HG02981 (cell line): Measurements from ENCODE around the gene MARCHF9.
"Not testable (repeated sequence)": the region's sequence is repeated elsewhere in the genome, so short reads cannot be mapped to it uniquely, and the experiment has no call there.

Source experiments
- ATAC-seq: cut with Tn5 transposase; IDR thresholded peaks from one replicate; pipeline ENCODE4 v1.9.1; 2021; ENCODE audit warnings: mild to moderate bottlenecking, moderate library complexity; ENCODE audit not compliant: unreplicated experiment

The MARCHF9 gene

GRCh38 chr12:57766464-57767304, 11.8 kb downstream of the MARCHF9 start, which contains the start of gene CYP27B1:
Gene CYP27B1, minus strand, starts transcription at chr12:57767078. Its CDS starts 37 bp downstream, at chr12:57767041.
- no peak for ATAC-seq

- ATAC-seq, result no peak
These were observed 12.4 kb downstream of the MARCHF9 start for GRCh38 chr12:57767305-57767698.

DNA sequence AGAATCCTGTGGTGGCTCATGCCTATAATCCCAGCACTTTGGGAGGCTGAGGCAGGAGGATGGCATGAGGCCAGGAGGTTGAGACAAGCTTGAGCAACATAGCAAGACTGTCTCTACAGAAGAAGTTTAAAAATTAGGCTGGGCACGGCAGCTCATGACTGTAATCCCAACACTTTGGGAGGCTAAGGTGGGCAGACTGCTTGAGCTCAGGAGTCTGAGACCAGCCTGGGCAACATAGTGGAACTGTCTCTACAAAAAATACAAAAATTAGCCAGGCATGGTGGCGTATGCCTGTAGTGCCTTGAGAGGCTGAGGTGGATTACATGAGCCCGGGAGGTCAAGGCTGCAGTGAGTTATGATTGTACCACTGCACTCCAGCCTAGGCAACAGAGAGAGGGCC, 13.0 kb downstream of the MARCHF9 start:
- no peak for ATAC-seq

DNA sequence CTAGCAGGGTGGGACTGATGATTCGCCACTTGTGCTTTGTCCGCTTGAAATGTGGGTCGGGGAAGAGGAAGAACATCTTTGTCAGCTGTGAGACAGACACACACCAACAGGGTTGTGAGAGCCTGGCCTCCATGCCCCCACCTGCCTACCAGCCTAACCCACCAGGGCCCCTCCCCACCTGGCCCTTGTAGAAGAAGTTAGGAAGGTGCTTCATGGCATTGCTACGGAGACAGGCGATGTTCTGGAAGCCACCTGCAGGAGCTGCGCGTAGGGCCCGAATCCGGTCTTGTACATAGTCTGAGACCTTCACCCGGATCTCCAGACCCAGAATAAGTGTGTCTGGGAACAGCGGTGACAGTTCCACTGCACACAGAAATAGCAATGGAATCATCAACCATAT, 14.7 kb downstream of the MARCHF9 start:
- no peak for ATAC-seq

DNA sequence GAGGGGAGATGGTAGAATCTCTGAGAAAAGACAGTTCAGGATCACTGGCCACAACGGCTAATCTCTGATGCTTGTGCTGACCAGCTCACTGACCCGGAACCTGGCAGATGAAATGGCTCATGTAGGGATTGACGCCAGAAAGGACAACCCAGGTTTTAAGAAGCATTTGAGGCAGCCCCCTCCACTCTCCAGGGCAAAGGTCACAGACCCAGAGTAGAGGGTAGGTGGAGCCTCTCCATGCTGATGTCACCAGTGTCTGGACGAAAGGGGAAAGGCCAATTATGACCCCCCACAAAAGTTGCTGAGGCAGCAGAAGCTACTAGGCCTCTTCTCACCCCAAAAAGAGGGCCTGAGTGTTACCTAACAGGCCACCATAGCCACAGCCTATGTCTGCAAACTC, 15.8 kb downstream of the MARCHF9 start:
- ATAC-seq, result no peak

DNA sequence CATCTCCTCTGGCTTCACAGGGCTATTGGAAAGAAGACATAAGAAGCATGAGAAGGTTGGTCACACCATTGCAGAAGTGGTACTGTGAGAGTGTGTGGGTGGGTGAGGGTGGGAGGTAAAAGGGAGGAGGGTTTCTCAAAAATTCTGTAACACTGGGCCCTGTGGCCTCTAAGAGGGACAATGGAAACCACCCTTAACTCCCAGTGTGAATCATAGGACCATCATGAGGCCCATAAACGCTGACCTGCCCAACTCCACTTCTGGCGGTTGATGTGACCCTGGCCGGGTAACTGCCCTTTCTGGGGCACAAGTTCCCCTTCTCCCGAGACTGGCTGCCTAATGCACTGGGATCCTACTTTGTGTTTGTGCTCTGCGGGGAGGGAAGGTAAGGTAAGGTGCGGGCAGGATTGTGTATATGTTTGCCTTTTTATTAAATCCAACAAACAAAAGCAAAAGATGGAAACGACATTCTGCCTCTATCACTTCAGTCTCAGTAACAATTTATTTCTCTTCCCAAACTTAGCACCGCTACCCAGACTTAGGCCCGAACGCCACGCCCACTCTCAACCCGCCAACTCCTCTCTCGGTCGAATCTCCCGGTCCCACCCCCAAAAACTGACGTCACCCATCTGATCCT, 16.5 kb downstream of the MARCHF9 start:
- ATAC-seq, result peak; percentile 69

GRCh38 chr12:57771873-57772428, 17.0 kb downstream of the MARCHF9 start, which contains the start of gene METTL1:
Gene METTL1, minus strand, starts transcription at chr12:57772105. Its CDS starts 22 bp downstream, at chr12:57772083.
- ATAC-seq, result peak; percentile 82

DNA sequence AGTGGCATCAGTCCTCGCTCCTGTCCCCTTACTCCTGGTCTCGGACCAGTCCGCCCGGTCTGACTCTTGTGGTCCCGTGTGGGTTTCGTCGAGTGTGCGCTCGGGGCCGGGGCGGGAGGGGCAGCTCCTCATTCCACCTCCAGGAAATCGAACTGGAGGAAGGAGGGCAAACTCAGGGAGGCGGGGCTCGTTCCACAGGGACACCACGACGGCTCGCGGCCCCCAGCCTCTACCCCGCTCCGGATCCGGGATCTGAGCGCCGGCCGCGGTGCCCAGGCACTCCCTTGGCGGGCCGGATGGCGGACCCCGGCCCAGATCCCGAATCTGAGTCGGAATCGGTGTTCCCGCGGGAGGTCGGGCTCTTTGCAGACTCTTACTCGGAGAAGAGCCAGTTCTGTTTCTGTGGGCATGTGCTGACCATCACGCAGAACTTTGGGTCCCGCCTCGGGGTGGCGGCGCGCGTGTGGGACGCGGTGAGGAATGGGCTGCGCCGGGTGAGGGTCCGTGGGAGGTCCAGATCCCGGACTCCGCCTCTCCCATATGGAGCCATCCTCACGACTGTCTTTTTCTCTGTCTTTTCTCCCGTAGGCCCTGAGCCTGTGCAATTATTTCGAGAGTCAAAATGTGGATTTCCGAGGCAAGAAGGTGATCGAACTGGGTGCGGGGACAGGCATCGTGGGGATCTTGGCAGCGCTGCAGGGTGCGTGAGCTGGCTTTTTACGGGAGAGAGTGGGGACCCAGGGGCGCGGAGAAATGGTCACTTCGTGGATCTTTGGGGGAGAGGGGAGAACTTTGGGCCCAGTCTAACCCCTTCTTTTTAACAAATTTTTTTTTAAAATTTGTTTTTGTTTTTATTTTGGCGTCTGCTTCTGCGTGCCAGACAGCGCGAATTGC, 17.8 kb downstream of the MARCHF9 start, which contains the start of gene EEF1AKMT3:
Gene EEF1AKMT3 (plus strand): TSS at position 186 of the 894 bp plus-strand sequence. CDS start 111 bp downstream, at position 297.
- ATAC-seq, result no peak

- ATAC-seq, result not testable (repeated sequence)
These were observed 19.7 kb downstream of the MARCHF9 start for GRCh38 chr12:57774634-57775033.

GRCh38 chr12:57775044-57775443, 20.1 kb downstream of the MARCHF9 start:
- ATAC-seq, result no peak

- ATAC-seq, result no peak
These were observed 20.8 kb downstream of the MARCHF9 start for GRCh38 chr12:57775563-57776246.

DNA sequence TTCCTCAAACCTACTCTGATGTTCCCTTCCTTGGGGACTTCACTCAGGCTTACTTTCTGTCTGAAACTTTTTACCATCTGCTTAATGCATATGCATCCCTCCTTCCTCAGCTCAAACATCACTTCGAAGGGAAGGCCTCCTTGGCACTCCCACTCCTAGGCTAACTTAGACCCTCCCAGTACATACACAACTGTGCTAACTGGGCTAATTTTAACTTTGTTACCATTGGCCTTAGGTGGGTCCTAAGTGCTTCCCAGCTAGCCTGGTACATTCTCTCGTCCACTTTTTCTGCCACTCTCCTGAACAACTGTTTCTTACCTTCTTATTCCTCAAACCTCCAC, 21.3 kb downstream of the MARCHF9 start:
- no peak for ATAC-seq

DNA sequence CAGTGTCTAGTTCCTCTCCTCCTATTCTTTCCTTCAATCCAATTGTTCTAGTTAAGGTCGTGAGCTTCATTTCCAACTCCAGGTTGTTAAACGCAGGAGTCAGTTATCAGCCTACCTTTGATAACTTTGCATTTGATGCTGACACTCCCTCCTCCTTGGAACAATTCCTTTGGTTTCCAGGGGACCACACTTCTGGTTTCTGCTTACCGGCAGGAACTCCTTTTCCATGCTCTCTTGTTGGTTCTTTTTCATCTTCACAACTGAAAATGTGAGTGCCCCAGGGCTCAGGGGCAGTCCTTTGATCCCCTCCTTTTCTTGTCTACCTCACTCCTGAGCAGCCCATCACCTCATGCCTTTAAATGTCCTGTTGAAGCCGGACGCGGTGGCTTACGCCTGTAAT, 22.5 kb downstream of the MARCHF9 start:
- ATAC-seq, result no peak

DNA sequence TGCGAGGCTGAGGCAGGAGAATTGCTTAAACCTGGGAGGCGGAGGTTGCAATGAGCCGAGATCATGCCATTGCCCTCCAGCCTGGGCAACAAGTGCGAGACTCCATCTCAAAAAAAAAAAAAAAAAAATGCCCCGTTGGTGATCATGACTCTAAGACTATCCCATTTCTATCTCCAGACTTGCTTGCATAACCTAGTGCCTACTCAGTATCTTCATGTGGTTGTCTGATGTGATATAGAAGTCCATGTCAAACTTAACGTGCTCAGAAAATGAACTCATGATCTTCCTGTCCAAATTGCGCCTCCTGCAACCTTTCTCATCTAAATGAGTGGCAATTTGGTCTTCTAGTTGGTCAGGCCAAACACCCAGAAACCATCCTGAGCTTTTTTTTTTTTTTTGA, 23.0 kb downstream of the MARCHF9 start:
- no peak for ATAC-seq

- ATAC-seq, result no peak
These were observed 24.8 kb downstream of the MARCHF9 start for GRCh38 chr12:57779736-57780135.

DNA sequence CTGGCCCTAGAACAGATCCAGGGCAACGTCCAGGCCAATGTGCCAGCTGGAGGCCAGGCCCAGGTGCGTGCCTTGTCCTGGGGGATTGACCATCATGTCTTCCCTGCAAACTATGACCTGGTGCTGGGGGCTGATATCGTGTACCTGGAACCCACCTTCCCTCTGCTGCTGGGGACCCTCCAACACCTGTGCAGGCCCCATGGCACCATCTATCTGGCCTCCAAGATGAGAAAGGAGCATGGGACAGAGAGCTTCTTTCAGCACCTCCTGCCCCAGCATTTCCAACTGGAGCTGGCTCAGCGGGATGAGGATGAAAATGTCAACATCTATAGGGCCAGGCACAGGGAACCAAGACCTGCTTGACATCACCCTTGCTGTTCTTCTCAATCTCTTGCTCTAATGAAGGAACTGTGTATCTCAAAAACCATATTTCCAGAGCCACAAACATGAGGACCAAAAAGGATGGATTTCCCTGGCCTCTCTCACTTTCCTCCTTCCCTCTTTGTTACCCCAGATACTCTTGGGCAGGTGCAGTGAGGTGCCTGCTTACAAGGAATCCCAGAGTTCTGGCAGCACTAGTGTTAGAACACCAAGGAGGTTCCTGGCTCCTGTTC, 25.5 kb downstream of the MARCHF9 start:
- no peak for ATAC-seq

DNA sequence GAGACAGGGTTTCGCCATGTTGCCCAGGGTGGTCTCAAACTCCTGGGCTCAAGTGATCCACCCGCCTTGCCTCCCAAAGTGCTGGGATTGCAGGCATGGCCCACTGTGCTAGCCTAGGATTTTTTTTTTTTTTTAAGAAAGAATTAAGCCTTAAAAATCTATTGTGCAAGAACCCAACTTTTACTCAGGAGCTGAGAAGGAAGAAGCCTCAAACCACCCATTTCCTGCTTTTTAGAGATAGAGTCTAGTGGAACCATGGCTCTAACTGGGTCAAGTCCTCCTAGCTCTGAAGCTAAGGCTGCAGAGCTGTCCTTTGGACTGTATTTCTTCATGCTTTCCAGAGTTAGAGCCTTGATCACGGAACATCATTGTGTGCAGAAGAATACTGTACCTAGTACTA, 26.3 kb downstream of the MARCHF9 start:
- no peak for ATAC-seq

DNA sequence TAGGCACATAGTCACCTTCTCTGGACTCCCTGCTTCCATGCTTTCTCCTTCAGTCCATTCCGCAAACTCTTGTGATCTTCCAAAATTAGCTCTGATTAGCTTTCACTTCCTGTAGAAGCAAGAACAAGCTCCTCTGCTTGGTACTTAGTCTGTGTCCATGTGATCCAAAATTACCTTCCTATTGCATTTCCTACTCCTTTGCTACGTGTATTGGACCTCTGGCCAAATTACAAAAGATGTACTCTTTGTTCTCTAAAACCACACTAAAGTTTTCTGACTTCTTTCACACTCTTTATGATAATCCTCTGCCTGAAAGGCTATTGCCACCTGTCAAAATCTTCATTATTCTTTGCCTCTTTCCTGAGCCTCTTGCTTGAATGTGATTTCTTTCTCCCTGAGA, 26.9 kb downstream of the MARCHF9 start:
- no peak for ATAC-seq

GRCh38 chr12:57782243-57782607, 27.3 kb downstream of the MARCHF9 start:
- ATAC-seq, result no peak
